ENCODE data around the gene GPRC5A.

DNA sequence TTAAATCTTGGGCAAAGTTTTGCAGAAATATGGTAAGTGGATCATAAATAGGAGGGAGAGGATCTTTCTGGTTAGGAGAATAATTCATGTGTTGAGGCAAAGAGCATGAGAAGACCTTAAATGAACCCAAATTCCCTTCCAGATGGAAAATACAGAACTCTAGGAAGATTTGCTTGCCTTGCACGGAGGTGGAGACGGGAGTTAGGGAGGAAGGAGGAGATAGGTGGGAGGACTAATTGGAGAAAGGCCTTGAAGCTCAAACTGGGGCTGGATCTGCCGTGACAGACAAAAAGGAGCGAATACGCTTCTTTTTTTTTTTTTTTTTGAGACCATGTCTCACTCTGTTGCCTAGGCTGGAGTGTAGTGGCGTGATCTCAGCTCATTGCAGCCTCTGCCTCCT, 5.9 kb downstream of the GPRC5A start:
- TF ChIP-seq, protein P1, sequence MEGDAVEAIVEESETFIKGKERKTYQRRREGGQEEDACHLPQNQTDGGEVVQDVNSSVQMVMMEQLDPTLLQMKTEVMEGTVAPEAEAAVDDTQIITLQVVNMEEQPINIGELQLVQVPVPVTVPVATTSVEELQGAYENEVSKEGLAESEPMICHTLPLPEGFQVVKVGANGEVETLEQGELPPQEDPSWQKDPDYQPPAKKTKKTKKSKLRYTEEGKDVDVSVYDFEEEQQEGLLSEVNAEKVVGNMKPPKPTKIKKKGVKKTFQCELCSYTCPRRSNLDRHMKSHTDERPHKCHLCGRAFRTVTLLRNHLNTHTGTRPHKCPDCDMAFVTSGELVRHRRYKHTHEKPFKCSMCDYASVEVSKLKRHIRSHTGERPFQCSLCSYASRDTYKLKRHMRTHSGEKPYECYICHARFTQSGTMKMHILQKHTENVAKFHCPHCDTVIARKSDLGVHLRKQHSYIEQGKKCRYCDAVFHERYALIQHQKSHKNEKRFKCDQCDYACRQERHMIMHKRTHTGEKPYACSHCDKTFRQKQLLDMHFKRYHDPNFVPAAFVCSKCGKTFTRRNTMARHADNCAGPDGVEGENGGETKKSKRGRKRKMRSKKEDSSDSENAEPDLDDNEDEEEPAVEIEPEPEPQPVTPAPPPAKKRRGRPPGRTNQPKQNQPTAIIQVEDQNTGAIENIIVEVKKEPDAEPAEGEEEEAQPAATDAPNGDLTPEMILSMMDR (IDR thresholded peaks at IDR 0.05): no peak
- TF ChIP-seq POLR2A (IDR thresholded peaks at IDR 0.05; ENCODE audit: low read depth) (no peak), EP300 (IDR thresholded peaks at IDR 0.05) (no peak), POLR2AphosphoS5 (IDR thresholded peaks at IDR 0.05) (no peak)

All from esophagus muscularis mucosa (tissue), 4 donors.